ENCODE measurements around the gene TBC1D8B.

Gene TBC1D8B

GRCh38 chrX:106898462-106898861 lies 96.0 kb downstream of the TBC1D8B start:
- peak; percentile 61 for DNase-seq

- no peak for DNase-seq
Observed at GRCh38 chrX:106899276-106899675, 96.8 kb downstream of the TBC1D8B start.

GRCh38 chrX:106899841-106900240 lies 97.4 kb downstream of the TBC1D8B start:
- peak; percentile 16 for DNase-seq

GRCh38 chrX:106901341-106901740 lies 98.9 kb downstream of the TBC1D8B start:
- no peak for DNase-seq

GRCh38 chrX:106901781-106902219 lies 99.3 kb downstream of the TBC1D8B start:
- DNase-seq, result no peak

GRCh38 chrX:106902684-106903083 lies 100.2 kb downstream of the TBC1D8B start:
- DNase-seq, result no peak

GRCh38 chrX:106903291-106903824 lies 100.9 kb downstream of the TBC1D8B start, which contains the start of gene RIPPLY1:
TSS of gene RIPPLY1 (minus strand) at chrX:106903341. CDS start at chrX:106903287, 54 bp downstream.
- DNase-seq, result no peak

- no peak for DNase-seq
Observed at GRCh38 chrX:106903856-106904528, 101.5 kb downstream of the TBC1D8B start.

GRCh38 chrX:106905064-106905708 lies 102.7 kb downstream of the TBC1D8B start:
- DNase-seq, result no peak

GRCh38 chrX:106906361-106906760 lies 103.9 kb downstream of the TBC1D8B start:
- DNase-seq, result no peak

- peak; percentile 30 for DNase-seq
Observed at GRCh38 chrX:106912864-106913263, 110.4 kb downstream of the TBC1D8B start.

GRCh38 chrX:106917830-106918500 lies 115.5 kb downstream of the TBC1D8B start:
- DNase-seq, result peak; percentile 56

GRCh38 chrX:106919932-106920452 lies 117.5 kb downstream of the TBC1D8B start, which contains the start of gene CLDN2:
TSS of gene CLDN2 (plus strand) at chrX:106920402. CDS start at chrX:106928229, 7,827 bp downstream.
- DNase-seq, result no peak

- no peak for DNase-seq
Observed at GRCh38 chrX:106921637-106922036, 119.2 kb downstream of the TBC1D8B start.

Measured in HCEC 1CT (cell line).